ENCODE measurements around the gene PDK3.

The PDK3 gene

DNA sequence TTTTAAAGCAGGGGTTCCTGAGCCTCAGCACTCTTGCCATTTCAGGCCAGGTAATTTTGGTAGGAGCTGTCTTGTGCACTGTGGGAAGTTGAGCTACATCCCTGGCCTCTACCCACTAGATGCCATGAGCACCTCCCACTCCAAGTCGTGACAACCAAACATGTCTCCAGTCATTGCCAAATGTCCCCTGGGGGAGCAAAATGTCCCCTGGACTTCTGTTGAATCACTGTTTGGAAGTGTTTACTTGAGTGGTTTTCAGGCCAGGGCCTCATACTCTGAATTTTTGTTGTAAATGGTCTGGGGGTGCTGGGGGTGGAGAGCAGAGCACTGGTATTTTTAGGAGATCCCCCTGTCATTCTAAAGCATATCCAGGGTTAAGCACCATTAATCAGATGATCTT is 3.2 kb downstream of the PDK3 start:
- DNase-seq: no peak
- Histone ChIP-seq H3F3A (ENCODE audit: insufficient read depth, low read length) (no peaks in the 10 kb centered on the region), H3K36me3 (replicated peaks; ENCODE audit: insufficient read depth, low read length) (no peaks in the 10 kb centered on the region), H3K4me2 (ENCODE audit: low read depth, low read length) (no peak overlapping the region), H3K79me2 (ENCODE audit: low read length) (0 out of 2 replicates have a peak, but pooled peaks cover 6% of the 10 kb centered on the region), H3K4me1 (ENCODE audit: low read length) (0 out of 2 replicates have a peak, but pooled peaks cover 5% of the 10 kb centered on the region), H3K9me2 (replicated peaks; ENCODE audit: insufficient read depth, low read length) (no peaks in the 10 kb centered on the region), H3K4me3 (ENCODE audit: low read length) (no peak overlapping the region), H2AFZ (ENCODE audit: low read length) (no peak overlapping the region), H4K20me1 (ENCODE audit: insufficient read depth, low read length) (no peaks in the 10 kb centered on the region), H3K9me3 (replicated peaks; ENCODE audit: insufficient read depth, low read length) (no peaks in the 10 kb centered on the region), H3K9ac (ENCODE audit: low read length) (no peak overlapping the region), H3K27me3 (replicated peaks; ENCODE audit: insufficient read depth, low read length) (no peaks in the 10 kb centered on the region), H3K27ac (ENCODE audit: low read length) (no peak overlapping the region)
- no peak for TF ChIP-seq EZH2 (optimal IDR thresholded peaks at IDR 0.05; ENCODE audit: low read depth, low read length)
- TF ChIP-seq, protein P1, sequence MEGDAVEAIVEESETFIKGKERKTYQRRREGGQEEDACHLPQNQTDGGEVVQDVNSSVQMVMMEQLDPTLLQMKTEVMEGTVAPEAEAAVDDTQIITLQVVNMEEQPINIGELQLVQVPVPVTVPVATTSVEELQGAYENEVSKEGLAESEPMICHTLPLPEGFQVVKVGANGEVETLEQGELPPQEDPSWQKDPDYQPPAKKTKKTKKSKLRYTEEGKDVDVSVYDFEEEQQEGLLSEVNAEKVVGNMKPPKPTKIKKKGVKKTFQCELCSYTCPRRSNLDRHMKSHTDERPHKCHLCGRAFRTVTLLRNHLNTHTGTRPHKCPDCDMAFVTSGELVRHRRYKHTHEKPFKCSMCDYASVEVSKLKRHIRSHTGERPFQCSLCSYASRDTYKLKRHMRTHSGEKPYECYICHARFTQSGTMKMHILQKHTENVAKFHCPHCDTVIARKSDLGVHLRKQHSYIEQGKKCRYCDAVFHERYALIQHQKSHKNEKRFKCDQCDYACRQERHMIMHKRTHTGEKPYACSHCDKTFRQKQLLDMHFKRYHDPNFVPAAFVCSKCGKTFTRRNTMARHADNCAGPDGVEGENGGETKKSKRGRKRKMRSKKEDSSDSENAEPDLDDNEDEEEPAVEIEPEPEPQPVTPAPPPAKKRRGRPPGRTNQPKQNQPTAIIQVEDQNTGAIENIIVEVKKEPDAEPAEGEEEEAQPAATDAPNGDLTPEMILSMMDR (IDR thresholded peaks at IDR 0.05; ENCODE audit: low read length): no peak
- TF ChIP-seq EZH2phosphoT487 (IDR thresholded peaks at IDR 0.05; ENCODE audit: low read length): no peak

DNA sequence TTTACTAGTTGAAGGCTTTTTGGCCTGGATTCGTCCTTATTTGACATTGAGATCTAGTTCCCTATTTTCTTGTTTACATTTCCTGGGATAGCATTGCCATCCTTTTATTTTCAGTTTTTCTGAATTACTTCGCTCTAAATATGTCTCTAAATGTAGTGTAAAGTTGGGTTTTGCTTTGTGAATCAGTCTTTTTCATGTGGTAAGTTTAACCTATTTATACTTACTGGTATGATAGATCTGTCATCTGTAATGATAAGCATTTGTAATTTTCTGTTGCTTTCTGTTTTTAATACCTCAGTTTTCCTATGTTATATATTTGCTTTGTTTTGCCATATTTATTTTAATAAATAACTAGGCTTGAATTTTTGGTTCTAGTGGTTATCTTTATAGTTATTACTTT is 6.7 kb downstream of the PDK3 start:
- Histone ChIP-seq H3K9ac (ENCODE audit: low read length) (no peak overlapping the region), H3K9me3 (replicated peaks; ENCODE audit: insufficient read depth, low read length) (no peaks in the 10 kb centered on the region), H3K36me3 (replicated peaks; ENCODE audit: insufficient read depth, low read length) (no peaks in the 10 kb centered on the region), H3K27me3 (replicated peaks; ENCODE audit: insufficient read depth, low read length) (no peaks in the 10 kb centered on the region), H3K4me3 (ENCODE audit: low read length) (no peak overlapping the region), H3F3A (ENCODE audit: insufficient read depth, low read length) (no peaks in the 10 kb centered on the region), H4K20me1 (ENCODE audit: insufficient read depth, low read length) (no peaks in the 10 kb centered on the region), H3K4me2 (ENCODE audit: low read depth, low read length) (no peak overlapping the region), H3K79me2 (ENCODE audit: low read length) (peaks cover under 1% of the 10 kb centered on the region; the same call in 1 of the 2 replicates), H3K27ac (ENCODE audit: low read length) (no peak overlapping the region), H3K4me1 (ENCODE audit: low read length) (no peaks in the 10 kb centered on the region), H3K9me2 (replicated peaks; ENCODE audit: insufficient read depth, low read length) (no peaks in the 10 kb centered on the region), H2AFZ (ENCODE audit: low read length) (no peak overlapping the region)
- TF ChIP-seq EZH2phosphoT487 (IDR thresholded peaks at IDR 0.05; ENCODE audit: low read length): no peak
- TF ChIP-seq, protein P1 (IDR thresholded peaks at IDR 0.05; ENCODE audit: low read length): no peak
- no peak for TF ChIP-seq EZH2 (optimal IDR thresholded peaks at IDR 0.05; ENCODE audit: low read depth, low read length)
- no peak for DNase-seq

DNA sequence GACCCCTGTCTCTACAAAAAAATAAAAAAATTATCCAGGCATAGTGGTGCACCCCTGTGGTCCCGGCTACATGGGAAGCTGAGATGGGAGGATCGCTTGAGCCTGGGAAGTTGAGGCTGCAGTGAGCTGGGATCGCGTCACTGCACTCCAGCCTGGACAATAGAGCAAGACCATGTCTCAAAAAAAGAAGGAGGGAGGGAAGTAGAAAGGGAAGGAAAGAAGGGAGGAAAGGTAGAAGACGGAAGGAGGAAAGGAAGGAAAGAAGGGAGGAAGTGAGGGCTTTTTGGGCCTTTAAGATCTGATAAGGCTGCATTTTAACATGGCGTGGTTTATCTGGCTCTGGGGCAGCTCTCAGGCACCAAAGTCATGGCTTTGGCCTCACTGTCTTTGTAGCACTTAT is 10.4 kb downstream of the PDK3 start:
- Histone ChIP-seq H3K9me2 (replicated peaks; ENCODE audit: insufficient read depth, low read length) (no peaks in the 10 kb centered on the region), H3K4me1 (ENCODE audit: low read length) (0 out of 2 replicates have a peak, but pooled peaks cover 7% of the 10 kb centered on the region), H3K9me3 (replicated peaks; ENCODE audit: insufficient read depth, low read length) (no peaks in the 10 kb centered on the region), H3K36me3 (replicated peaks; ENCODE audit: insufficient read depth, low read length) (no peaks in the 10 kb centered on the region), H3K79me2 (ENCODE audit: low read length) (peaks cover 13% of the 10 kb centered on the region), H4K20me1 (ENCODE audit: insufficient read depth, low read length) (no peaks in the 10 kb centered on the region), H2AFZ (ENCODE audit: low read length) (no peak overlapping the region), H3F3A (ENCODE audit: insufficient read depth, low read length) (peaks cover 16% of the 10 kb centered on the region), H3K27ac (ENCODE audit: low read length) (no peak overlapping the region), H3K27me3 (replicated peaks; ENCODE audit: insufficient read depth, low read length) (no peaks in the 10 kb centered on the region), H3K4me2 (ENCODE audit: low read depth, low read length) (no peak overlapping the region), H3K9ac (ENCODE audit: low read length) (no peak overlapping the region), H3K4me3 (ENCODE audit: low read length) (no peak overlapping the region)
- no peak for DNase-seq
- TF ChIP-seq EZH2phosphoT487 (IDR thresholded peaks at IDR 0.05; ENCODE audit: low read length): no peak
- TF ChIP-seq, protein P1 (IDR thresholded peaks at IDR 0.05; ENCODE audit: low read length): no peak
- TF ChIP-seq EZH2 (optimal IDR thresholded peaks at IDR 0.05; ENCODE audit: low read depth, low read length): no peak
